GM10847 (cell line): Measurements from ENCODE around the gene RHOA.

Experiments
- POLR2A ChIP-seq: IDR thresholded peaks from 2 replicates; pipeline ENCODE4 v1.6.1; 2011; ENCODE audit not compliant: insufficient read length; ENCODE audit errors: extremely low read depth

Gene RHOA

DNA sequence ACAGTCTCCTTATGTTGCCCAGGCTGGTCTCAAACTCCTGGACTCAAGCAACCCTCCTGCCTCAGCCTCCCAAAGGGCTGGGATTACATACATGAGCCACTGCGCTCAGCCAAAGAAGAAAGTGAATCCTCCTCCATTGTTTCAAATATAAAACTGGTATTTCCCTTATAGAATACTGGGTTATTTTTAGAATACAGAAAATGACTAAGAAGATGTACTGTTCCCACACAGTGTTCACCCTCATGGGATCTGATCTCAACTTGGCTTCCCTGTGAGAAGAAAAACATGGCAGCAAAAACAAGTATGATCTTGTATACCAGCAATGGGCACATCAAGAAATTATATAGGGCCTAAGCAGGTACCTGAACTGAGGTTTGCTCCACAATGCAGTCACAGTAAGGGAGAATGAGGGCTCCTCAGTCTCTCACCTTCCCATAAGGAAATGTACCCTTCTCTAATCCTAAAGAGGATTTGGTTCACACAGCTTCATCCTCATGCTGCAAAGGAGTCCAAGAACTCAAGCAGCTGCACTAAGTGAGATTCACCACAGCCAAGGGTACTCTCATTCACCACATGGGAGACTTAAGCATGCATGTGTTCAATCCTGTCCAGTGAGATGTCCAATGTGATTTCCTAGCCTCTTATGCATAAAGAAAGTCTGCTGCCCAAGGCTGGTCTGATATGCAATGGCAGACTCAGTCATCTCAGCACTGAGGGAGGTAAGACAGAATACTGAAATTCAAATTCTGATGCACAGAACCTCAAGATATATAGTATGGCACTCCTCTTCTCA, 97.7 kb downstream of the RHOA start:
- no peak for TF ChIP-seq POLR2A

GRCh38 chr3:49311283-49311682, 100.5 kb downstream of the RHOA start:
- no peak for TF ChIP-seq POLR2A

DNA sequence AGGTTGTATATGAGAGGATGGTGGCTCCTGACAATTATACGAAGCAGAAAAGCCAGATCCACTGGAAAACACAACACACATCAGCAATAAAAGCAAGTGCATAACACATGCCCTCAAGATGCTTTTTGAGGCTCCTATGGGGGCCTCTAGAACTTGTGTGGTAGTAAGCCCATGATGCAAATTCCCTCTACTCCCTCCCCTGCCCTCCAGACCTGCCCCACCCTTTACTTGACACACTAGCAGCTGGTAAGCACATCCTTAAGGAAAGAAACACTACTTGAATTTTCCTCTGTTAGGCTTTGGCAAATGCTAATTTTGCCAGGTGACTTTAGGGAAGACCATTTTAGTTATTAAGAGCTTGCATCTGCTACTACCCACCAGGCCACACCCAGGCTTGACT, 101.1 kb downstream of the RHOA start:
- no peak for TF ChIP-seq POLR2A
